HEK293 (cell line): ENCODE data around the gene TUBGCP6.

Experiments used
- CTCF ChIA-PET: fragments of 350-600 bp; formaldehyde crosslinking; extraction: SDS; loops from one replicate; lab custom pipeline; 2021; ENCODE audit warnings: antibody characterized with exemption; lab: Yijun Ruan, JAX
- POLR2A ChIA-PET: fragments of 300-600 bp; formaldehyde crosslinking; extraction: SDS; loops from one replicate; lab custom pipeline; 2020; ENCODE audit warnings: antibody characterized with exemption, inconsistent platforms; lab: Yijun Ruan, JAX
- H3K27ac ChIP-seq: fragments of 200-500 bp; sonication (Bioruptor generic); 2 replicates; pipeline ENCODE4 v1.5.1; 2014; ENCODE audit warnings: low read depth, low read length, control low read depth, inconsistent platforms; ENCODE audit errors: extremely low read depth
- H3K36me3 ChIP-seq, 2 experiments: fragments of 200-500 bp in 1 of 2; sonication (Bioruptor generic) in 1 of 2; 1 replicate in 1 of 2; 2 replicates in 1 of 2; pipeline ENCODE4 v1.5.1; 2014 to 2017; ENCODE audit warnings: inconsistent platforms in 2 of 2, low read length in 2 of 2; ENCODE audit not compliant: control insufficient read depth in 2 of 2, insufficient read depth in 1 of 2
- H3K4me1 ChIP-seq: fragments of 200-500 bp; sonication (Bioruptor generic); 2 replicates; pipeline ENCODE4 v1.5.1; 2014; ENCODE audit warnings: mild to moderate bottlenecking, low read length, inconsistent platforms; ENCODE audit not compliant: control insufficient read depth, insufficient read depth
- H3K4me3 ChIP-seq: 2 replicates; pipeline ENCODE4 v1.5.1; 2011; ENCODE audit warnings: low read depth, mild to moderate bottlenecking, control low read depth, low read length, moderate library complexity
- H3K9me3 ChIP-seq: fragments of 200-500 bp; sonication (Bioruptor generic); 2 replicates; pipeline ENCODE4 v1.5.1; 2014; ENCODE audit warnings: low read depth, low read length, inconsistent platforms; ENCODE audit not compliant: control insufficient read depth, insufficient read depth
- BCL6B ChIP-seq: fragments of 450-650 bp; formaldehyde crosslinking; IDR thresholded peaks from 2 replicates; pipeline ENCODE4 v1.5.1; 2017; ENCODE audit warnings: missing biosample characterization, missing genetic modification characterization
- GLIS1 ChIP-seq: fragments of 450-650 bp; formaldehyde crosslinking; IDR thresholded peaks from 2 replicates; pipeline ENCODE4 v1.5.1; 2016; ENCODE audit warnings: missing biosample characterization, missing genetic modification characterization
- KLF10 ChIP-seq: fragments of 450-650 bp; IDR thresholded peaks from 2 replicates; pipeline ENCODE4 v1.5.1; 2018; ENCODE audit warnings: missing biosample characterization, mild to moderate bottlenecking, missing genetic modification characterization
- KLF17 ChIP-seq: fragments of 450-650 bp; formaldehyde crosslinking; IDR thresholded peaks from 2 replicates; pipeline ENCODE4 v1.5.1; 2016; ENCODE audit warnings: missing biosample characterization, missing genetic modification characterization
- MYNN ChIP-seq: fragments of 450-650 bp; formaldehyde crosslinking; IDR thresholded peaks from 2 replicates; pipeline ENCODE4 v1.5.1; 2016; ENCODE audit warnings: missing biosample characterization, missing genetic modification characterization, borderline replicate concordance
- PATZ1 ChIP-seq: fragments of 450-650 bp; formaldehyde crosslinking; IDR thresholded peaks from 2 replicates; pipeline ENCODE4 v1.5.1; 2016; ENCODE audit warnings: missing biosample characterization, missing genetic modification characterization
- PRDM1 ChIP-seq: fragments of 450-650 bp; formaldehyde crosslinking; IDR thresholded peaks from 2 replicates; pipeline ENCODE4; 2016; ENCODE audit warnings: missing biosample characterization, missing genetic modification characterization
- PRDM10 ChIP-seq: fragments of 450-650 bp; formaldehyde crosslinking; IDR thresholded peaks from 2 replicates; pipeline ENCODE4 v1.5.1; 2016; ENCODE audit warnings: missing biosample characterization, missing genetic modification characterization
- SCRT1 ChIP-seq: fragments of 450-650 bp; formaldehyde crosslinking; IDR thresholded peaks from 2 replicates; pipeline ENCODE4 v1.5.1; 2016; ENCODE audit warnings: missing biosample characterization, missing genetic modification characterization, borderline replicate concordance
- ZBTB10 ChIP-seq: fragments of 450-650 bp; formaldehyde crosslinking; IDR thresholded peaks from 2 replicates; pipeline ENCODE4 v1.5.1; 2016; ENCODE audit warnings: missing biosample characterization, missing genetic modification characterization
- ZBTB49 ChIP-seq: fragments of 450-650 bp; formaldehyde crosslinking; IDR thresholded peaks from 2 replicates; pipeline ENCODE4 v1.5.1; 2016; ENCODE audit warnings: missing biosample characterization, missing genetic modification characterization, low read depth
- ZIC2 ChIP-seq: fragments of 450-650 bp; formaldehyde crosslinking; IDR thresholded peaks from 2 replicates; pipeline ENCODE4 v1.5.1; 2016; ENCODE audit warnings: missing biosample characterization, missing genetic modification characterization
- ZNF19 ChIP-seq: fragments of 450-650 bp; formaldehyde crosslinking; IDR thresholded peaks from 2 replicates; pipeline ENCODE4; 2016; ENCODE audit warnings: missing biosample characterization, missing genetic modification characterization, low read depth
- ZNF335 ChIP-seq: fragments of 450-650 bp; formaldehyde crosslinking; conservative IDR thresholded peaks from 2 replicates; pipeline ENCODE4 v1.5.1; 2016; ENCODE audit warnings: missing biosample characterization, missing genetic modification characterization
- ZNF398 ChIP-seq: fragments of 450-650 bp; formaldehyde crosslinking; IDR thresholded peaks from 2 replicates; pipeline ENCODE4 v1.5.1; 2017; ENCODE audit warnings: missing biosample characterization, missing genetic modification characterization
- ZNF660 ChIP-seq: fragments of 450-650 bp; IDR thresholded peaks from 2 replicates; pipeline ENCODE4 v1.5.1; 2018; ENCODE audit warnings: missing biosample characterization, mild to moderate bottlenecking, missing genetic modification characterization

The TUBGCP6 gene

GRCh38 chr22:50261615-50262459 is 17.0 kb upstream of the TUBGCP6 start, which contains the start of gene MAPK12:
Gene MAPK12, minus strand, starts transcription at chr22:50261683. Its CDS starts 174 bp downstream, at chr22:50261509.
- Histone ChIP-seq H3K27ac (peak within 1 kb of the TSS; percentile 87; the same call in 1 of the 2 replicates), H3K4me3 (peak within 1 kb of the TSS; percentile 59), H3K9me3 (no peaks in the 10 kb centered on the region), H3K36me3 (peaks cover 0 to 27% of the 10 kb centered on the region in 2 experiments; a peak in 2 of 3 replicates), H3K4me1 (peaks cover 11% of the 10 kb centered on the region)
- POLR2A ChIA-PET: interaction anchor here (0.7 to 2.7 kb wide), 8 partner anchors 10 to 323 kb away, joined by 3 to 20 read pairs (median 4); partner anchors contain the start of gene HDAC10
- CTCF ChIA-PET: interaction anchor here (0.6 to 2.8 kb wide), 6 partner anchors 10 to 236 kb away, joined by 3 to 10 read pairs (median 4); no protein-coding TSS in a partner anchor
- TF ChIP-seq PRDM1 (tag by site-specific recombination) (no peak), ZNF19 (tag by site-specific recombination) (no peak), GLIS1 (tag by site-specific recombination) (peak; percentile 71), ZNF398 (tag by site-specific recombination) (peak; percentile 94), ZIC2 (tag by site-specific recombination) (peak; percentile 45; the same call in 1 of the 2 replicates), ZBTB10 (tag by site-specific recombination) (peak; percentile 91), ZBTB49 (tag by site-specific recombination) (no peak), ZNF660 (tag by site-specific recombination) (no peak), KLF17 (tag by site-specific recombination) (no peak), PATZ1 (tag by site-specific recombination) (peak; percentile 60; the same call in 1 of the 2 replicates), KLF10 (tag by site-specific recombination) (peak; percentile 44; the same call in 1 of the 2 replicates), PRDM10 (tag by site-specific recombination) (peak; percentile 68), SCRT1 (tag by site-specific recombination) (no peak), BCL6B (tag by site-specific recombination) (no peak), ZNF335 (tag by site-specific recombination) (peak; percentile 58), MYNN (tag by site-specific recombination) (no peak)
